Tongue (tissue), 2 donors: ENCODE results near the gene TTC4. TPM values are rescaled to one million over a fixed set of nuclear protein-coding genes. Genes with fewer than 3 reads are reported as not detected.

ENCODE experiments used
- DNase-seq: peaks from one replicate; pipeline ENCODE4 v3.0.0-alpha.2; 2015
- total RNA-seq: library from RNA; depleted of rRNA; stranded (reverse); fragments of >200 nt; gene quantifications from one replicate; pipeline ENCODE4 v1.2.3, GENCODE V29; 2014

Gene TTC4, protein sequence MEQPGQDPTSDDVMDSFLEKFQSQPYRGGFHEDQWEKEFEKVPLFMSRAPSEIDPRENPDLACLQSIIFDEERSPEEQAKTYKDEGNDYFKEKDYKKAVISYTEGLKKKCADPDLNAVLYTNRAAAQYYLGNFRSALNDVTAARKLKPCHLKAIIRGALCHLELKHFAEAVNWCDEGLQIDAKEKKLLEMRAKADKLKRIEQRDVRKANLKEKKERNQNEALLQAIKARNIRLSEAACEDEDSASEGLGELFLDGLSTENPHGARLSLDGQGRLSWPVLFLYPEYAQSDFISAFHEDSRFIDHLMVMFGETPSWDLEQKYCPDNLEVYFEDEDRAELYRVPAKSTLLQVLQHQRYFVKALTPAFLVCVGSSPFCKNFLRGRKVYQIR
- 42.4 TPM for total RNA-seq

DNA sequence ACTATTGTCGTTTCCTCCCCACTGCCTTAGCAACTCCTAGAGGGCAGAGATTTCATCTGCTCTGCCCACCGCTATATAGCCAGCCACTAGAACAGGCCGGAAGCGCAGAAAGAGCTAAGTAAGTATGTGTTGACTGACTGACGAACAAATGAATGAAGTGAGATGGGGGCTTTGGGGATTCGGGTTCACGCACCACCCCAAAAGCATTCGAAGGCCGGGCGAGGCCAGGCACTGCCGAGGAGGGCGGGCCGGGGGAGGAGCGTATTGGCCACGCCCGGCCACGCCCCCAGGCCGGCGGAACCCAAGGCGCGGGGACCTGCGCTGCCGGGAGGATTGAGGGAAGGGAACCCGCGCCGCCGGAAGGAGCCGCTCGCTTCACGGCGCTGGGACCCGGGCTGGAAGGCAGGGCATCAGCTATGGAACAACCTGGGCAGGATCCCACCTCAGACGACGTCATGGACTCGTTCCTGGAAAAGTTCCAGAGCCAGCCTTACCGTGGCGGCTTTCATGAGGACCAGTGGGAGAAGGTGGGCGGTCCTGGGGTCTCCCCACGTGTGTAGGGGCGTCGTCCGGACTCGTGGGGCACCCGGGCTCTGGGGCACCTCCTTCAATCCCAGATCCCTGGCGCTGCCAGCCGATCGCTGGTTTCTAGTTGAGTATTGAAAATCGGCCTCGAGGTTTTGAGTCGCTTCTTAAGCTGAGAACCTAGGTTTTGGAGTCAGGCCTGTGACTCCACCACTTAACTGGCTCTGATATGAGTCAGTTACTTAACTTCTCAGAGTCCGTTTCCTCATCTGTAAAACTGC, at the start of gene TTC4:
TSS of gene TTC4 (plus strand) at position 369 of the 806 bp plus-strand sequence. CDS start at position 417, 48 bp downstream.
- DNase-seq, result peak; percentile 92

DNA sequence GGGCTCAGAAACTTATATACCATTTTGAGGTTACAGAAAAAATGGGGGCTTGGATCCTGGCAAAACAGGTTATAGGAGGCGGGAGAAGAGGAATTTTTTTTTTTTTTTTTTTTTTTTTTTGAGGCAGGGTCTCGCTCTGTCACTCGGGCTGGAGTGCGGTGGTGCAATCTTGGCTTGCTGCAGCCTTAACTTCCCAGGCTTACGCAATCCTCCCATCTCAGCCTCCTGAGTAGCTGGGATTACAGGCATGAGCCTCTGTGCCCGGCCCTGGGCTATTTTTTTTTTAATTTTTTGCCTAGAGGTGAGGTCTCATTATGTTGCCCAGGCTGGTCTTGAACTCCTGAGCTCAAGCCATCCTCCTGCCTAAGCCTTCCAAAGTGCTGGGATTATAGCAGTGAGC, 49.3 kb upstream of the TTC4 start:
- no peak for DNase-seq

DNA sequence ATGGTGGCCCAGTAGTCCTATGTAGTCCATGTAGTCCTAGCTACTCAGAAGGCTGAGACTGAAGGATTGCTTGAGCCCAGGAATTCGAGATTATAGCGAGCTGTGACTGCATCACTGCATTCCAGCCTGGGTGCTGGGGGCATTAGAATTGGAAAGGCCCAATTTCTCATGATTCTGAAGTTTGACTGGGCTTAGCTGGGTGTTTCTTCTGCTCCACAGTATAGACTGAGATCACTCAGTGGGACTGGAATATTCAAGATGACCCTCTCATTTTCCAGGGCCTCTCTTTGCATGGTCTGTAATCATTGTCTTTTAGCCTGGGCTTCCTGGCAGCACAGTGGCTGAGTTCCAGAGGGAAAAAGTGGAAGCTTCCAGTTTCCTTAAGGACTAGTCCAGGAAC, 47.9 kb upstream of the TTC4 start:
- DNase-seq, result no peak

DNA sequence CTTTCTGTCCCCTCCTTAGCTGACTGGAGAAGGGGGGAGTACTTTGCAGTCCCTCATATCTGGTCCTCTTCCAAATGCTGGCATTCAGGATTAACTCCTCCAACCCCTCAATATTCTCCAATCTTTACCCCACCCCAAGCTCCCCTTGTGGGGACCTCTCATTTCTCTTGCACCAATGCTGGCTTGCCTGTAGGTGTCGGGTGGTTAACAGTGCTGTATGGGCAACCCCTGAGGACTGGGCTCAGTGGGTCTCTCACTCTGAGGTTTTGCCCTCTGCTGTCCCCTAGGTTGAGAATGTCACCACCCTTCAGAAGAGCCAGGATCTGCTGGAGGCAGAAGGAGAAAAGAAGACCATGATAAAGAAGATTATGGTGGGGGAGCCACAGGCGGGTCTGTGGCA, 47.1 kb upstream of the TTC4 start:
- no peak for DNase-seq

DNA sequence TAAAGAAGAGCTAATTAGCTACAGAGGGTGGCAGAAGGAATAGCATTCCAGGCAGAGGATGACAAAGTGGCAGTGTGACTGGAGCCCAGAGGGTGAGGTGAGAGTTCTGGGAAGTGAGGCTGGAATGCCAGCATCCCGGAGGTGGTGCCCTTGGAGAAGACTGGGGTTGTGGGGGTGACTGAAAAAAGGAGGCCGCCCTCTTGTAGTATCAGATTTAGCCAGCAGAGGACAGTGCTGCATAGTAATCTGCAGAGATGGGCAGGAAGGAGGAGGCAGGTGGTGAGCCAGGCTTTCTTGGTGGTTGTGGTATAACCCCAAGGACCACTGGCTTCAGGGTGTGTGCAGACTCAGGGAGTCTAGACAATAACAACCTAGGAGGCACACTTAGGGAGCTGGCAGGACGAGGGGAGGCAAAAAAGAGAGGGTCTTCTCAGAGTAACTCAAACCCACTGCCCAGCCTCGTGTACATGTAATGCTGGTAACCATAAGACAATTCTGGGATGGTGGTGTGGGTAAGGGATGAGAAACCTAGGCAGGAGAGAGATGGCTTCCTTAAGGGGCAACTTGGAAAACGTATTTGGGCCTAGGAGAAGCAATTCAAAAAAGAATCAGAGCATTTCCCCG, 43.6 kb upstream of the TTC4 start:
- peak; percentile 19 for DNase-seq

DNA sequence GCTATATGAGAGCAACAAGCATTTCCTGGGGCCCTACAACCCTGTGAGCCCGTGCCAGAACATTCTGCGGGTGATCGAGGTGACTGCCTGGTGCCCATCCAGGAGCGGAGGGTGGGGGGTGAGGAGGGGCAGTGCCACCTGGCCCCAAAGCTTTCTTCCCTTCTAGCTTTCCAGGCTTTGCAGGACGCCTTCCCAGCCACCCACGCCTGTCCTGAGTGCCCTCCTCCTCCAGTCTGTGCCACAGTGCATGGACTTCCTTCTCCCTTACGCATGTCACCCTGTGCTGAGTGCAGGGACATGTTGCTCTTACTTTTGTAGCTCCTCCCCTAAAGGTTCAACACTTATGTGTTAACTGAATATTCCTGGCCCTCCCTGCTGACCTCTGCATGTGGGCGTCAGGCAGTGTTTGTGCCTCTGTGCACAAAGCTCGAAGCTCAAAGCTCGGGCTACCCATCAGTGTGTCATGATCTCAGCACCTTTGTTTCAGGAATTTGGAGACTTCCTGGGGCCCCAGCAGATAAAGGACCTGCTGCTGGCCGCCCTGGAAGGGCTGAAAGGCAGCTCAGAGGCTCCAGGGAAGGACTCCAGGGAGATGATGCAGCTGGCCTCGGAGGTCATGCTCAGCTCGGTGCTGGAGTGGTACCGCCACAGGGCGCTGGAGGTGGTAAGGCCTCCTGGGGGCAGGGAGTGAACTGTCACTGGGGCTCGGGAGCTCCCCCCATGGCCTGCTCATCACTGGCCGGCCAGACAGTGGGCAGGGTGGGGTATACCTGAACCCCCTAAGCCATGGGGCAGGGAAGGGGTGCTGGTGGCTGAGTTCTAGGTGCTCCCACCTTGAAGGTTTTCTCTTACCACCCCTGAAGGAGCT, 36.7 kb upstream of the TTC4 start:
- no peak for DNase-seq

DNA sequence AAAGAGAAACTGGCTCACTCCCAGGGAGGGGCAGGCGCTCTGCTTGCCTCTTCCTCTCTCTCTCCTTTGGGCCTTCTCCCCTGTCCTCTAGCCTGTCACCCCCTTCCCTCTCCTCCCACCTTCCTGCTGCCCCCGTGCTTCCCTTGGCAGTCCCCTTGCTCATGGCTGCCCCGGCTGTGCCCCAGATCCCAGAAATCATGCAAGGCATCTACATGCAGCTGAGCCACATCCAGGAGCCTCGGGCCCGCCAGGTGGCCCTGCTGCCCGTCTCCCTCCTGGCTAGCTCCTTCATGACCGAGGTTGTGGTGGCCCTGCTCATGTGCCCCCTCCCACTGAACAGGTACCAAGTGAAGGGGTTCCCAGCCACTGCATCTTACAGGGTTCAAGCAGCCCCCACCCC, 36.0 kb upstream of the TTC4 start:
- DNase-seq, result no peak

DNA sequence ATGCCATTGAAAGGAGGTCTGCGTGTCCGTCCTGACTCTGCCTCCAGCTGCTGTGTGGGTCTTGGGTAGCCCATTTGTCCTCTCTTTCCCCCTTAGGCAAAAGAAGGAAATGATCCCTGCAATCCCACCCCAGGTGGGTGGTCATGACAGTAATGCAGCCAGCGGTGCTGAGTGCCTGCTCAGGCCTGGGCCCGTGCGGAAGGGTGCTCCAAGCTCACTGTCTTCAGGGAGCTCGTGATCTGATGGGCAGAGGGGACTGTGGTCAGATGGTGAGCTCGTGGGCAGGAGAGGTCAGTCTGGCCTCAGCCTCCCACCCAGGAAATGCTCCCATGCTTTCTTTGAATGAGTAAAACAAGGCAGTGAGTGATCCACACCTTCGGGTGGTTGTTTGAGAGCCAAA, 35.3 kb upstream of the TTC4 start:
- no peak for DNase-seq

DNA sequence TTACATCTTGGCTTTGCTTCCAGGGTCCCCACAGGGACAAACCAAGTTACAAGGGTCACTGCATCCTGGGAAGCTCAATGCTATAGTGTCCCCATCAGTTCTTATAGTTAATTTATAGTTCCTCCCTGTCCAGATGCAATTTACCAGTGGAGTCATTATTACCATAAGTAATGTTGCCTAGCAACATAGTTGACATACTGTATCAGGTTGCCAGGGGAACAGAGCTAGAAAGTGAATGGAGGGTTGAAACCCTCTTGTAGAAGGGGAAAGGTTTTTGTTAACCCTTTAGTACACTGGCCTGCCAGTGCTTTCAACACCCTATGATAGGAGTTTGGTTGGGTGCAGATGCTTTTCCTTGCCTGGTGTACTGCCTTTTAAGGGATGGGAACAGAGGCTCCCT, 34.3 kb upstream of the TTC4 start:
- DNase-seq, result peak; percentile 60

DNA sequence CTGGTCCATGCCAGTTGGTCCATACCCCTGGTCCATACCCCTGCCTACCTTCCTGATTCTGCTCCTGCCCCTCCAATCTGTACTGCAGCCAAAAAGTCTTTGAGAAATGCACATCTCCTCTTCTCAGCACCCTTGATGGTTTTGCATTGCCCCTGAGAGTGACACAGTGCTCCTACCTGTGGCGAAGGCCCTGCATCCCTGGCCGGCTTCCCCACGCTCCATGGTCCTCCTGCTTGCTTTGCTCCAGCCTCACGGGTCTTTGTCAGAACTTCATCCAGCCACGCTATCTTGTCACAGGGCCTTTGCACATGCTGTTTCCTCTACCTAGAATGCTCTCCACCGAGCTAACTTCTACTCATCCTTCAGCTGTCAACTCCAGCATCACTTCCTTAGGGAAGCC, 32.2 kb upstream of the TTC4 start:
- DNase-seq, result no peak

DNA sequence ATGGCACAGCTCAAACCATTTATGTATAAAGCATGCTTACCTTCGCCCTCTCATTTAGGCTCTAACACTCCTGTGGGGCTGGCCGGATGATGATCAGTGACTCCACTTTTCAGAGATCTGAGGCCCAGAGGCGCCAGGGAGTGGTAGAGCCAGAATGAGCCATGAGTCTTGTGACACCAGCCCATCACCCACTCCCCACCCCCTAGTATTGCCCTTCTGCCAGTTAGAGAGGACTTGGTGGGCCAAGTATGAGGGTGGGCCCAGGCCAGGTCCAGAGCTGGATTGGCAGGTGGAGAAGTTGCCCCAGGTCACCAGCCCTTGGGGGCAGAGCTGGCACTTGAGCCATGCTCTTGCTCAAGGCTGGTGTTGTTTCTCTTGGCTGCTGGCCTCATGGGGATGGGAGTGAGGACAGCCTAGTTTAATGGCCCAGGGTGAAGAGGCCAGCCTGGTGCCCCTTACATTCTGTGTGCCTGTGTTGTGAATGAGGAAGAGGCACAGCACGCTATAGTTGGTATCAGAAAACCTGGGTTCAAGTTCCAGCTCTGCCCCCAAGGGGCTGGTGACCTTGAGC, 30.2 kb upstream of the TTC4 start:
- DNase-seq, result no peak

DNA sequence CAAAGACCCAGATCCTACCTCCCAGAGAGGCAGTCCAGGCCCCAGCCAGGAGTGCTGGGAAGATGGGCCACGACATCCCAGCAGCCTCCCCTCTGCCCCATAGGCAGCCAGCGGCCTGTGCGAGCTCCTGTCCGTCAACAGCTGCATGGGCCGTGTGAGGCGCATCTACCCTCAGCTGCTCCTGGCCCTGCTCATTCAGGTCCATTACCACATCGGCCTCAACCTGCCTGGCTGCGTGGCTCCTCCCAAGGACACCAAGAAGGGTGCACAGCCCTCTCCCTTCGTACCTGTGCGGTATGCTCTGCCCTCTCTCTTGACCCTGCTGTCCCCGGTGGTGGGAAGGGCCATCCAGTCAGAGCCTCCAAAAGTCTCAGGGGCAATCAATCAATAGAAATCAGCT, 29.5 kb upstream of the TTC4 start:
- DNase-seq, result no peak

DNA sequence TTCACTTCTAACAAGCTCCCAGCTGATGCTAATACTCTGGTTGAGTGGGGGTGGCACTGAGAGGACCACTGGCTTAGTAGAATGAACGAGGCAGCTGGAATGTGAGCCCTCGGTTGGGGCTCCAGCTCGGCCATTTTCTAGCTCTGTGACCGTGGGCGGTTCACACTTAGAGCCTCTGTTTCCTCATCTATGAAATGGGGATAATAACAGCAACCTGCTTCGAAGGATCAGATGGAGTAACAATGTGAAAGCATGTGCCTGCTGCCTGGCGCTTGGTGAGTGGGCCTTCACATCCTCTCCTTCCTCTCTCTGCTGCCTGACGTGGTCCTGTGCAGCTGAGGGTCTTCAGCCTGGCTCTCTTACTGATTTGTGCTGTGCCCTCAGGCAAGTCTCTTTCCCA, 20.9 kb upstream of the TTC4 start:
- DNase-seq, result no peak

DNA sequence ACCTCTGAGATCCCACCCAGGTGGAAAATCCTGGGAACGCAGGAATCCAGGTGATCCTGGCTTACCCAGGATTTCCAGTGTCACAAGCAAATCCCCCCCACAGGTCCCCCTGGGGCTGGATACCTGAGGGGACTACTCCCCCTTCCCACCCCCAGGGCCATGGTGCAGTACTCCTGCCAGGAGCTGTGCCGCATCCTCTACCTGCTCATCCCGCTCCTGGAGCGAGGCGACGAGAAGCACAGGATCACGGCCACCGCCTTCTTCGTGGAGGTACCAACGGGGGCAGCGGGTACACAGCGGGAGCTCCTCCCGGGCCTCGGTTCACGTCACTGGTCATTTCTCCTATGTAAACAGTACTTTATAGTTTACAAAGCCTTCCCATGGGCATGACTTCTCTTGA, 20.4 kb upstream of the TTC4 start:
- no peak for DNase-seq

DNA sequence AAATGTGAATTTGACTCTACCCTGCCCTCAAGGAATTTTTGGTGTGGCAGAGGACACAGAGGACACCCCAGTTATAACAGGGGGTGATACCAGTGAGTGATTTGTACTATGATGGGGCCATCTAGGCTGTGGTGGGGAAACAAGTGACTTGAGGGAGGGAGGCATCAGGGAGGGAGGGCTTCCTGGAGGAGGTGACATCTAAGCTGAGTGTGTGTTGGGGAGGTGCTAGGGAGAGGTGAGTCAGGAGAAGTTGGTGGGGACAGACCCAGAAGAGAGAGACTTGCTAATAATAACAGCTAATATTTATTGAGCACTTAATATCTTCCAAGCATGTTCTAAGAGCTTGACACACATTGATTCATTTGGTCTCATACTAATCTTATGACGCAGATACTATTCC, 19.9 kb upstream of the TTC4 start:
- DNase-seq, result no peak

DNA sequence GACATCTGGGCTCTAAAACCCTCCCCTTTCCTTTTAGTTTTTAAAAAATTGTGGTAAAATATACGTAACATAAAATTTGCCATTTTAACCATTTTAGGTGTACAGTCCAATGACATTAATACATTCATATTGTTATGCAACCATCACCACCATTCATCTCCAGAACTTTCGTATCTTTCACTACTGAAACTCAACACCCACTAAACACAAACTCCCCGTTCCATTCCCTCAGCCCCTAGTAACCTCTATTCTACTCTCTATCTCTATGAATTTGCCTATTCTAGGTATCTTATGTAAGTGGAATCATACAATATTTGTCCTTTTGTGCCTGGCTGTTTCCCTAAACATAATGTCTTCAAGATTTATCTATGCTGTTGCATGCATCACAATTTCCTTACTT, 19.4 kb upstream of the TTC4 start:
- DNase-seq, result no peak

DNA sequence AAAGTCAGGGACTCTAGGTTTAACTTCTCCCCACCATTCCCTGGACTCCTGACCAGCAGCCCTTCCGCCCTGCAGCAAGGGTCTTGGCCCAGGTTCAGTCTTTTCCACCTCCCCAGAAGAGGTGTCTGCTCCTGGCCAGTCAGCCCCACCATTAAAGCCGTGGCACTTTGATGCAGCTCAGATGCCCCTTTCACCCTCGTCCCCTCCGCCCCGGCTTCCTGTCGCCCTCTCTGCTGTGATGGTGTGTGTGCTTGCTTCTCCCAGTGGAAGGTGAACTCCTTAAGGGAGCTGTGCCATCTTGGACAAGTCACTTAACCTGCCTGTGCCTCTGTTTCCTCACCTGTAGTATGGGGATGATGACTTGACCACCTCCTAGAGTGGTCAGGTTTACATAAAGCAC, 17.8 kb upstream of the TTC4 start:
- DNase-seq, result no peak

DNA sequence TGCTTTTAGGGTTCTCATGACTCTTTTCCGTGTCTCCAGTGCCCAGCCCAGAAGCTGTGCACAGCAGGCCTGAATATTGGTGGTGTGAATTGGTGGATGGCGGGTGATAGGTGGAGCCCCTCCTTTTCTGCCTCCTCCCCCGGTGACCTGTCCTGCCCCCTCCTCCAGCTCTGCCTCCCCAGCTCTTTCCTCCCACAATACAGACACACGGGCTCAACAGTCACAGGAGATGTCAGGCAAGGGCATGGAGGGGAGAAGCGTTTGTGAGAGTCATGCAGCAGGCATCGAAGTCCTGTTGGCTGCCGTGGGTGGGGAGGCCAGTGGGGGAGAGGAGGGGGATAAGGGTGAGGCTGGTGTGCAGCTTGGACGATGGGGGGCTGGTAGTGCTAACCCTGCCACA, 17.3 kb upstream of the TTC4 start:
- DNase-seq, result no peak

DNA sequence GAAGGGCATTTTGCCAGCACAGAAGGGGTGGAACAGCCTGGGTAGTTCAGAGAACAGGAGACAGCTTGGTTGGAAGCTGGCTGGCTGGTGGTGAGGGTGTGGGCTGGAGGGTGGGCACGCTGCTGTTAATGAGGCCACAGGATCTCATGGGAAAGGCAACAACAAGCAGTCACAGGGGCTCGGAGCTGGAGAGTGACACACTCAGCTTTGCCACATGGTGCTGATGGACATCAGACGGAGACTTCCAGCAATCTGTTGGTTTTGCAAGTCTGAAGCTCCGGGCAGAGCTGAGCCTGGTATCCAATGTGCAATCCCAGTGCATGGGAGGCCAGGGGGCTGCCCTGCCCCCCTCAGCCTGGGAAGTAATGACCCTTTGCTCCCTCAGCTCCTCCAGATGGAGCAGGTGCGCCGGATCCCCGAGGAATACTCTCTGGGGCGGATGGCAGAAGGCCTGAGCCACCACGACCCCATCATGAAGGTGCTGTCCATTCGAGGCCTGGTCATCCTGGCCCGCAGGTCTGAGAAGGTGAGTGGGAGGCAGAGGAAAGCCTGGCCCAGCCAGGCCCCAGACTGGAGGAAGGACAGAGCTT, 15.6 kb upstream of the TTC4 start:
- no peak for DNase-seq

DNA sequence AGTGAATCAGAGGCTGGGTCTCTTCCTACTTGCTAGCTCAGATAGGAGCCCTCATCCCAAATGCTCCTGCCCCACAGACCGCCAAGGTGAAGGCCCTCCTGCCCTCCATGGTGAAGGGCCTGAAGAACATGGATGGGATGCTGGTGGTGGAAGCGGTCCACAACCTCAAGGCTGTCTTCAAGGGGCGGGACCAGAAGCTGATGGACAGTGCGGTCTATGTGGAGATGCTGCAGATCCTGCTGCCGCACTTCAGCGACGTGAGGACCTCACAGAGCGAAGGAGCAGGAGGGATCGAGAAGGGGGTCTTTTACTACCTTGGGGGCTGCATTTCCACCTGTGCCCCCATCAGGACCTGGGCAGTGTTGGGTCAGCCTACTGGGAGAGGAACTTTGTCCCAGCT, 14.6 kb upstream of the TTC4 start:
- DNase-seq, result no peak

DNA sequence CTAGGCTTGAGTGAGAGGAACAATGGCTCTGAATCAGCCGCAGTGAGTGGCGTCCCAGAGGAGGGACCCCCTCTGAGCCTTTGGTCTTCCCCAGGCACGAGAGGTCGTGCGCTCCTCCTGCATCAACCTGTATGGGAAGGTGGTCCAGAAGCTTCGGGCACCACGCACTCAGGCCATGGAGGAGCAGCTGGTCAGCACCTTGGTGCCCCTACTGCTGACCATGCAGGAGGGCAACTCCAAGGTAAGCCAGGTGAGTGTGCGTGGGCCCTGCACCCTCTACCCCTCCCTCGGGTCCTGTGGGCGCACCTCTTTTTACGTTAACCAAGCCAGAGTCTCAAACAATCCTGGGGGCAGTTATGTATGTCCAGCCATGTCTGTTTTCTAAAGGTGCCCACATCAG, 13.7 kb upstream of the TTC4 start:
- DNase-seq, result no peak

DNA sequence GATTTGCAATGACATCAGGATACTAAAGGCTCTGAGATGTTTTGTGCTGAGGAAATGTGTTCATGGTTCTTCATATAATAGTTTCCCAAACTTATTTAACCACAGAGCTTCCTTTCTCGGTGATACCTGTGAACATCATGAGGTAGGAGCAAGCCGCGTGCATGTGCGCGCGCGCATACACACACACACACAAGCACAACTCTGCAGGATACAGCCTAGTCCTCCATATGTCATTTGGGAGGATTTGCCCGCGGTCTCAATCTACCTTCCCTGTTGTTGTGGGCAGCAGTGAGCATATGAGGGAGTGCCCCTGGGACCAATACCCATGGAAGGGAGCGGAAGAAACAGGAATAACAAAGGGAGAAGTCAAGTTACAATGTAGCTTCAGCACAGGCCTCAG, 12.2 kb upstream of the TTC4 start:
- DNase-seq, result no peak
